GM21390 (cell line): ENCODE measurements around the gene PFDN4.
"Not testable (repeated sequence)": the region's sequence is repeated elsewhere in the genome, so short reads cannot be mapped to it uniquely, and the experiment has no call there.

ENCODE experiments used
- ATAC-seq: cut with Tn5 transposase; IDR thresholded peaks from one replicate; pipeline ENCODE4 v1.9.1; 2021; ENCODE audit not compliant: unreplicated experiment

PFDN4 gene

GRCh38 chr20:54223751-54224150, 15.9 kb downstream of the PFDN4 start:
- ATAC-seq: no peak

DNA sequence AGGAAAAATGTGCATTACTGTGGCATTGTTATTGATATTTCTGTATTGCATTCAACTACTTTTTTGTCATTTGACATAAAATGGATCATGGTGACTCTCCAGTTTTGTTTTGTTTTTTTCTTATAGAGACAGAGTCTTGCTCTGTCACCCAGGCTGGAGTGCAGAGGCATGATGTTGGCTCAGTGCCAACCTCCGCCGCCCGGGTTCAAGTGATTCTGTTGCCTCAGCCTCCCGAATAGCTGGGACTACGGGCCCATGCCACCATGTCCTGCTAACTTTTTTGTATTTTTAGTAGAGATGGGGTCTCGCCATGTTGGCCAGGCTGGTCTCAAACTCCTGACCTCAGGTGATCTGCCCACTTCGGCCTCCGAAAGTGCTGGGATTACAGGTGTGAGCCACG, 16.8 kb downstream of the PFDN4 start:
- ATAC-seq: not testable (repeated sequence)

- ATAC-seq: peak; percentile 87
These were observed 19.4 kb downstream of the PFDN4 start for GRCh38 chr20:54227241-54227640.

DNA sequence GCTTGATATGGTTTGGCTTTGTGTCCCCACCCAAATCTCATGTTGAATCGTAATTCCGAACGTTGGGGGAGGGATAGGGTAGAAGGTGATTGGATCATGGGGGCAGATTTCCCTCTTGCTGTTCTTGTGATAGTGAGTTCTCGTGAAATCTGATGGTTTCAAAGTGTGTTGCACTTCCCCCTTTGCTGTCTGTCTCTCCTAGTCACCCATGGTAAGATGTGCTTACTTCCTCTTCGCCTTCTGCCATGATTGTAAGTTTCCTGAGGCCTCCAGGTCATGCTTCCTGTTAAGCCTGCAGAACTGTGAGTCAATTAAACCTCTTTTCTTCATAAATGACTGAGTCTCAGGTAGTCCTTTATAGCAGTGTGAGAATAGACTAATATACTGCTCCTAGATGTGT, 19.9 kb downstream of the PFDN4 start:
- no peak for ATAC-seq

- ATAC-seq: no peak
These were observed 21.0 kb downstream of the PFDN4 start for GRCh38 chr20:54228841-54229240.

DNA sequence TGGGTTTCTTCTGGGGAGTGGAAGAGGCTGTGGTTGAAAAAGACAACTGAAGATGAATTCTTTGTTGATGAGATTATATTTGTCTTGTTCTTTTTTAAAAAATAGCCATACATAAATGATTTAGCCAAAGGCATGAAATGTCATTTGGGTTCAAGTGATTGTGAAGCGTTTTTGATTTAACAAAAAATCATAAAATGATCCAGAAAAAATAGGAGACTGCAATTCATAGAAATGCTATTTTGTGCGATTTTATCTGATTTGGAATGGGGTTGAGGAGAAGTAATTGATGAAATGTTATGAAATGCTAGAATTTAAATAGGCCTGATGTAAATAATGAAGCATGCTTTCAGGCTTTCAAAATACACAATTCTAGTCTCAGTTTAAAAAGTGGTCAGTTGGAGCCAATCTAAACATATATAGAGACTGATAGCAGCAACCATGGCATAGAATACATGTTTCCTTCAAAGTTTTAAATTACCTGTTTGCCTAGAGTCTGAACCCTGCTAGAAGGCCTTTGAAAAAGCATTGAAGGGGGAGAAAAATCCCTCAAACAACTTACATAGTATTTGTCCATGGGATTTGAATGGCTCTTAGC, 21.8 kb downstream of the PFDN4 start:
- ATAC-seq: no peak

GRCh38 chr20:54231036-54231435, 23.1 kb downstream of the PFDN4 start:
- no peak for ATAC-seq

DNA sequence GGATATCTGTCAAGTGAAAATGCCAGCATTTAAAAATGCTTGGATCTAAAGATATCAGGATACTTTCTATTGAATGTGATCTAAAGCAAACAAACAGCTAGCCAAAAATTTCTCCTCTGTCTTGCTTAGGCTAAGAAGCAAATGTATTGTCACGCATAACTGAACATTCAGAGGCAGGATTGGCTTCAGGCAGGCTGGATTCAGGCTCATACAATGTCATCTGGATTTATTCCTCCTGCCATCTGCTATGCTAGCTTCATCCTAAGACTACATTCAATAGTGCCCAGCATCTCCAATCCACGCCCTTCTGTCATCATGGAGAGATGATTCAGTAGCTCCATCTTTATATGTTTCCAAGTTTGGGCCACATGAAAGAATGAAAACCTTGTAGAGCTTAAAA, 27.1 kb downstream of the PFDN4 start:
- ATAC-seq: no peak

DNA sequence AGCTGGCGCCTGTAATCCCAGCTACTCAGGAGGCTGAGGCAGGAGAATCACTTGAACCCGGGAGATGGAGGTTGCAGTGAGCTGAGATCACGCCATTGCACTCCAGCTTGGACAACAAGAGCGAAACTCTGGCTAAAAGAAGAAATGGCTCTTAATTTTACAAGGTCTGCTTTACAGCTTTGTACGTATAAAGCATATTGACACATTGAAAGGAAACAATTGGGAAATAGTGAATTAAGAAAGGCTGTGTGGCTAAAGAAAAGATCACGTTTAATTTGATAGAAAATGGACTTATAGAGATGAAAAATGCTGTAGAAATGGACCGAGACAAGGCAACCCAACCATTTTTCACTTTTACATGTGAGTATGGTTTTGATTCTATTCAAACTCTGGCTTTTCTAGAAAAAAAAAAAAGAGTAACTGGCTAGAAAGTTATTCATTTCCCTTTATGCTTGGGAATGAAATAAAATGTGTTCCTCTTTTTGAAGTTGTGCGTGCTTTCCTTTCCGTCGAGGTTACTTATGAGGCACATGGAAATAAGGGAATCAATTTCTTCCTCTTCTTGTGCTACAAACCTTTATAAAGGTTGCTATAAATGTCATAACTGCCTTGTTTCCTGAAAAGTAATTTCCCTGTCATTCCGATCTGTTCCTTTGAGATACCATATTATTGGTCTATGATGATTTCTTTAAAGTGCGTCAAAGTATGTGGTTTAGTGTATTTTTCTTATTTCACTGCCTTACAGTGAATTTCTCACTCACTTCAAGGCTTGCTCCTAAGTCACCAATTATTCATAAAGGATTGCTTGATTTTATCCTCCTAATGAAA, 29.4 kb downstream of the PFDN4 start:
- ATAC-seq: no peak

- no peak for ATAC-seq
These were observed 36.2 kb downstream of the PFDN4 start for GRCh38 chr20:54244113-54244512.

DNA sequence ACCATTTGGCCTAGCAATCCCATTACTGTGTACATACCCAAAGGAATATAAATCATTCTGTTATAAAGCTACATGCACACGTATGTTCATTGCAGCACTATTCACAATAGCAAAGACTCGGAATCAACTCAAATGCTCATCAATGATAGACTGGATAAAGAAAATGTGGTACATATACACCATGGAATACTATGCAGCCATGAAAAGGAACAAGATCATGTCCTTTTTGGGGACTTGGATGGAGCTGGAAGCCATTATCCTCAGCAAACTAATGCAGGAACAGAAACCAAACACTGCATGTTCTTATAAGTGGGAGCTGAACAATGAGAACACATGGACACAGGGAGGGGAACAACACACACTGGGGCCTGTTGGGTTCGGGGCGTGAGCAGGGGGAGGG, 40.8 kb downstream of the PFDN4 start:
- not testable (repeated sequence) for ATAC-seq

DNA sequence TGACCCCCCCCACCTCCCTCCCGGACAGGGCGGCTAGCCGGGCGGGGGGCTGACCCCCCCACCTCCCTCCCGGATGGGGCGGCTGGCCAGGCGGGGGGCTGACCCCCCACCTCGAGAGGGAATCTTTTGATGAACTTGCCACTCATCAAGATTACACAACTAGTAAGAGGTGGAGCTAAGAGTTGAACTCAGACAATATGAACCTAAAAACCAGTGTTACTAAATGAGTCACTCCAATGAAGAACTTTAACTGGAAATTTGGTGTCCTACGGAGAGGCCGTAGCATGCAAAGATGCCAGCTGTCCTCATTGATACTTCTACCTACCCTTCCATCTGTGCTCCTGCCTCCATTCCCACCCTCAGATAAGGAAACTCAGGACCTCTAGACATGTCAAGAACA, 42.8 kb downstream of the PFDN4 start:
- ATAC-seq: no peak

DNA sequence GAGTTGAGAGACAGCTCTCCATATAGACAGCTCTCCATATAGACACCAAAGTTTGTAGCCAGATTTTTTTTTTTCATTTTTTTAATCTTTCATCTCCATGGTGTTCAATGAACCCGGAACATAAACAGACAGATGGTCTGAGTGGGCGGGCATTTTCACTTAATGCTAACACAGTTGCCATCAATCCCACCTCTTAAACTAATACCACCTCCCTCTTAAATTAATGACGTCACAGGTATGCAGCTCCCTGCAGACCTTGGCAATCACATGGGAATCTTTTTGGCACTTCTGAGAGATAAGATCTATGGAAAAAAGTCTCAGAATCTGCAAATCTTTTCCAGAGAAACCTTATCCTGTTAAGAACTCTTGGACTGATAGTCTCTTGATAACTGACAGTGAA, 43.2 kb downstream of the PFDN4 start:
- ATAC-seq: no peak

DNA sequence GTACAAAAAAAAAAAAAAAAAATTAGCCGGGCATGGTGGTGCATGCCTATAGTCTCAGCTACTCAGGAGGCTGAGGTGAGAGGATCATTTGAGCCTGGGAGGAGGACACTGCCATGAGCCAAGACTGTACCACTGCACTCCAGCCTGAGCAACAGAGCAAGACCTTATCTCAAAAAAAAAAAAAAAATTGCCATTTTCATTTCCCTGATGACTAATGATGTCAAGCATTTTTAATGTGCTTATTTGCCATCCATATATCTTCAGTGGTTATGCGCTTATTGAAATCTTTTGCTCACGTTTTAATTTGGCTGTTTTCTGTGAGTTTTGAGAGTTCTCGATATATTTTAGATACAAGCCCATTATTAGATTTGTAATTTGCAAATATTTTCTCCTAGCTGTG, 46.7 kb downstream of the PFDN4 start:
- no peak for ATAC-seq

GRCh38 chr20:54255157-54255556, 47.3 kb downstream of the PFDN4 start:
- no peak for ATAC-seq

GRCh38 chr20:54256202-54256601, 48.3 kb downstream of the PFDN4 start:
- no peak for ATAC-seq

- no peak for ATAC-seq
These were observed 49.4 kb downstream of the PFDN4 start for GRCh38 chr20:54257071-54257816.

DNA sequence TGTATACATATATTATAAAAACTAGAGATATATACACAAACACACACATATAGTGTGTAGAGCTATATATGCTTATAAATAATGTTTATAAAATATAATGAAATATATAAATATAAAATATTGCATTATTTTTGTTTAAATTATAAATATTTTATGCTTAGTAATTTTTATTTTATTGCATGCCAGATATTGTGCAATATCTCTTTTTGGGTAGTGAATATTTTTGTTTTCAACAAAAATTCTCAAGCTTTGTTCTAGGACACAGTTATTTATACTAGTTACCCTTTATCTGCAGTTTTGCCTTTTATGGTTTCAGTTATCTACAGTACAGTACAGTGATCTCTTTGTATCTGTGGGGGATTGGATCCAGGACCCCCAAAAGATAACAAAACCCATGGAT, 52.2 kb downstream of the PFDN4 start:
- no peak for ATAC-seq

GRCh38 chr20:54262671-54263070, 54.8 kb downstream of the PFDN4 start:
- ATAC-seq: no peak

DNA sequence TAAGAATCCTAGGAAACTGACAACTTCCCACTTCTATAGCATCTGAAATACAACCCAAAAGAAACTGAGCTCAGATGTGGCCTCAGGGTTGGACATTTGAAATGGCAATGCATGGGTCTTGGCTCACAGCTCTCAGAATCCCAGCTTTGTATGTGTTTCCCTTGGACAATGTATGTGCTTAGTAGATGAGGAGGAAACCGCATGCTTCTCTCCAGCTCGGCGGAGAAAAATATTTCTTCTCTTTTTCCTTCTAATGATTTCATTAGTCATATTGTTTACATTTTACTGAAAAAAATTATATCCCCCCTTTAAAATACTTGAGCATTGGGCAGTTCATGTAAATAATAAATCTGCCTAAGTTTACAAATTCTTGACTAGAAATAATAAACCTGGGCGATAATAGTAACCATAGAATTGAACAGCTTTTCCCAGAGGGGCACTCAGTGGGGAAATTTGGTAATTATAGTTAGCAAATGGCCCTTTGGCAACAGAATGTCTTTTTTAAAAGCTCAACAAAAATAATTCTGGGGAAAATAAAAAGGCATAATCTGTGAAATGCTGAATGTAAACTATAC, 55.3 kb downstream of the PFDN4 start:
- ATAC-seq: no peak

GRCh38 chr20:54265791-54266190, 57.9 kb downstream of the PFDN4 start:
- ATAC-seq: not testable (repeated sequence)

- ATAC-seq: no peak
These were observed 59.0 kb downstream of the PFDN4 start for GRCh38 chr20:54266844-54267243.
